HG03432 (cell line): ENCODE measurements around the gene KRTAP10-2.
"Not testable (repeated sequence)": the region's sequence is repeated elsewhere in the genome, so short reads cannot be mapped to it uniquely, and the experiment has no call there.

Experiments
- ATAC-seq: cut with Tn5 transposase; IDR thresholded peaks from one replicate; pipeline ENCODE4 v1.9.1; 2021; ENCODE audit warnings: mild to moderate bottlenecking, moderate library complexity; ENCODE audit not compliant: unreplicated experiment

The KRTAP10-2 gene

DNA sequence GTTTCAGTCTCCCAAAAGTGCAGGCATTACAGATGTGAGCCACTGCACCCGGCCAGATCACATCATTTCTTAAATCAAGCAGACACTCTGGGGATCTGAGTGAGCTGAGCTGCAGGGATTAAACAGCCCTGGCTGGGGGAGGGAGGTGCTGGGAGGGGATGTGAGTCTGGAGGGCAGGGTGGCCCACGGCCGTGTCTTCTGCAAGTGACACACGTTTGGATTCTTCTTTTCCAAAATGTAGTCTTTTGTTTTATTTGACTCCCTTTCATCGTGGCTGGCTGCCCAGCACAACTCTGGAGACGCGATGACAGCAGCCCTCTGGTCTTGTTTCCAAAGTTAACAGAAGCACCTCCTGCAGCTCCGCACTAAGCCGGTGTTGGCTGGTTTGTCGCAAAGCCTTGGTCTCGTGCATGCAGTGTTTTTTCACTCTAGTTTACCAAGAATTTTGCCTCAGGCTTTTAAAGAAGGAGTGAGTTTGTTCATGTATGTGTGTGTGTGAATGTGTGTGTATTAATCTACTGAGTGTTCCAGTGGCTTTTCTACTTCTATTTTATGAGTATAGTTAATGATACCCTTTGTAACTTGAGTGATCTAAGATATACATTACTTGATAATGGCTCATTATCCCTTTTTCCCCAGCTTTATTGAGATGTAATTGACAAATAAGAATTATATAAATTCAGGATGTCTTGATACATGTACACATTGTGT, 31.9 kb upstream of the KRTAP10-2 start:
- no peak for ATAC-seq

DNA sequence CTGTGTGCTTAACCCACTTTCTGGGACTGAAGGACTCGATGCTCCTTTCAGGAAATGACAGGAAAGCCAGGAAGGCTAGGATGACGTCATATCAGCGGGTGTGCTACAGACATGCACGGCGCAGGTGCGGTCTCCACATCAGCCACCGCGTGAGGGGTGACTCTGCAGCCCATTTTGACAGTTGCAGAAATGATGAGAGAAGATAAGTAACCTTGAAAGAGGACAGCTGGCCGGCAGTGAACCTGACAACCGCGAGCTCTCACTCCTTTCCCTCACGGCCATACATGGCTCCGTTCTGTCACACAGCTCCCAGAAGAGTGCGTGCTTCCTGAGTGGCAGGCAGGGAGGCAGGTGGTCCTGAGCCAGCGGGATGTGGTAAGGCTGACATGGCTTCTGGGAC, 30.8 kb upstream of the KRTAP10-2 start:
- ATAC-seq: no peak

DNA sequence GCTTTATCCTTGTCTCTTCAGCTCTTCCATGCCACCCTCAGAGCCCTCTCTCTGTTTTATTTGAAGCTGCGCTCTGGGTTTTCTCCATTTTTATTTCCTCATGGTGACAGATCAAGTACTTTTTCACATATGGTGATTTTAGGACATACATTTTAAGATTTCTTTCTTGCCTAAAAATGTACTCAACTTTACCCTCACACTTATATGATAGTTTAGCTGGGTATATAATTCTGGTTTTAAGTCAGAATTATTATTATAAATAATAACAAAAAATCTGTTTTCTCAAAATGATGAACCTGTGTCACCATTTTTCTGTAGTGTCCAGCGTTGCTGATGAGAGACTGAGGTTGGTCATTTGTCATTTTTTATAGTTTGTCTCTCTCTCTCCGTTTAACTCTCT, 29.9 kb upstream of the KRTAP10-2 start:
- no peak for ATAC-seq

DNA sequence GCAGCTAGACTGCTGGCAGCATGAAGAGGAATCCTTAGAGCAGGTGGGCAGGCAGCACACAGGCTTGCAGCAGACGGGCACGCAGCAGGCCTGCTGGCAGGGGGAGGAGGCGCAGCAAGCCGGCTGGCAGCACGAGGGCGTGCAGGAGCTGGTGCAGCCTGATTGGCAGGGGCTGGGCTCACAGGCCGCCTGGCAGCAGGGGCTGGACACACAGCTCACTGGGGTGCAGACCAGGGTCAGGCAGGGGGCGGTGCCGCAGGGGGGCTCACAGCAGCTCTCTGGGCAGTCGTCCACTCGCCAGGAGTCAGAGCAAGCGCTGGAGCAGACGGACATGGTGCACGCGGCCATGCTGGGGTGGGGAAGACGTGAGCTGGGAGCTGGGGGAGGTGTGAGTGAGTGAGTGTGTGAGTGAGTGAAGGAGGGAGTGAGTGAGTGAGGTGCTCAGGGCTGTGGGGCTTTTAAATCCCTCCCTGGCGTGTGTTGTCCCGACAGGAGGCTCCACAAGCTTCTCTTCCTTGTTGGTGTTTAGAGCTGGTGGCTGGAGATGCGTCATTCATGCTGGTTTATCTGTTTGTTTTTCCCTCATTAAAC, 29.0 kb upstream of the KRTAP10-2 start, which contains the start of gene KRTAP10-5:
Gene KRTAP10-5, minus strand, starts transcription at position 374 of the 591 bp plus-strand sequence. Its CDS starts 26 bp downstream, at position 348.
- not testable (repeated sequence) for ATAC-seq

DNA sequence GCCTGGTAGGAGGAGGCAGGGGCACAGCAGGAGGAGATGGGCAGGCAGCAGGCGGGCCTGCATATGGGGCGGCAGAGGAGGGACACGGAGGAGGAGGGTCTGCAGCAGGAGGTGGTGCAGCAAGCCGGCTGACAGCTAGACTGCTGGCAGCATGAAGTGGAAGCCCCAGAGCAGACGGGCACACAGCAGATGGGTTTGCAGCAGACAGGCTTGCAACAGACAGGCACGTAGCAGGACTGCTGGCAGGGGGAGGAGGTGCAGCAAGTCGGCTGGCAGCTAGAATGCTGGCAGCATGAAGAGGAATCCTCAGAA, 28.5 kb upstream of the KRTAP10-2 start:
- ATAC-seq: no peak

DNA sequence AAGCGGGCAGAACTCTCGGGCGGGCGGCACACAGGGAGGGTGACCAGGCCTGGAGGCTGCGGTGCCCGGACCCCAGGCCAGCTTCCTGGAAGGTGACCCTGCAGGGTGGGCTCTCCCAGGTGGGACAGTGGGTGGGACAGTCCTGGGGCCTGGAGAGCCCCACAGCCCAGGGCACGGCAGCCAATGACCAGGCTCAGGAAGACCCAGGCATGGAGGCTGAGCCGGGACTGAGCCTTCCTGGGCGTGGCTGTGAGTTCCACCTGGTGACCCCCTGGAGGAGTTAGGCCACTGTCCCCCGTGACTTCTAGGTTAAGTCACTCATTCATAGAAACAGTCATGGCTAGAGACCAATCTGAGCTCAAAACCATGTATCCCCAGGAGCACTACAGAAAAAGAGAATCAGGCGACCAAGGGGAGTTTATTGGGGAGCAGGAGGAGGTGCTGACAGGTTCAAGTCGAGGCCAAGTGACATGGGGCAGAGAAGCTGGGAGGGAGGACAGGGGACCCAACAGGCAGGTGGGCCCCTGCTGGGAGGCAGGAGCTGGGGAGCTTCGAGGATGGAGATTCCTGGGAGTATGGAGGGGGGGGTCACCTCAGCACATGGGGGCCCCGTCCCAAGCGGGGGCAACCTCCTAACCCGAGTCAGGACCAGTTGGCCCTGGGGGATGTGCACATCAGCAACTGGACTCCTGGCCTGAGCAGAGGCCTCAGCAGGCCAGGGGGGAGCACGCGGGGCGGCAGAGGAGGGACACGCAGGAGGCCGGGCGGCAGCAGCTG, 27.9 kb upstream of the KRTAP10-2 start:
- no peak for ATAC-seq

DNA sequence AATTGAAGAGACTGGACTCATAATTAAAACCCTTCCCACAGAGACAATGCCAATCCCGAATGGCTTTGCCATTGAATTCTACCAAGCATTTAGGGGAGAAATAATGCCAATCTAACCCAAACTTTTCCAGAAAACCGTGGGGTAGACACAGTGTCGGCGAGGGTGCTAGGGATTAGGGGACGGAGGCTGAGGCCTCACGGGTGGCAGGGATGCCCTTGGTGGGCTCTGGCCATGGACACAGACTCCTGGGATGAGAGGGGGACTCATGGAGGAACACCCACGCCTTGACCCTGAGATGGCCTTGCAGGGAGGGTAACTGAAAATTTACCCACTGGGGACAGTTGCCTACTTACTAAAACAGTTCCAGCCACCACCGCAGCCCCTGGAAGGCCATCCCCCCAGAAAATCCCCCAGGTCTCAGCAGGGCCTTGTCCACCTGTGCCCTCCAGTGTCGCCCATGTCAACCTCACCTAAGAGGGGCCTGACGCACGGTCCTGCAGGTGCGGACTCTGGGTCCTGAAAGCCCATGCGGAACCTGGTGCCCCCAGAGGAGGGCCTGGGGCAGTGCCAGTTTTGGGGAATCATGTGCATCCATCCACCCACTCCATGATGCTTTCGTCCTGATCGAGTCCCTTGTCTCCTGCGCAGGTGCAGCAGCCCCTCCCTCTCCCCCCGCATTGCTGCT, 27.2 kb upstream of the KRTAP10-2 start:
- no peak for ATAC-seq

DNA sequence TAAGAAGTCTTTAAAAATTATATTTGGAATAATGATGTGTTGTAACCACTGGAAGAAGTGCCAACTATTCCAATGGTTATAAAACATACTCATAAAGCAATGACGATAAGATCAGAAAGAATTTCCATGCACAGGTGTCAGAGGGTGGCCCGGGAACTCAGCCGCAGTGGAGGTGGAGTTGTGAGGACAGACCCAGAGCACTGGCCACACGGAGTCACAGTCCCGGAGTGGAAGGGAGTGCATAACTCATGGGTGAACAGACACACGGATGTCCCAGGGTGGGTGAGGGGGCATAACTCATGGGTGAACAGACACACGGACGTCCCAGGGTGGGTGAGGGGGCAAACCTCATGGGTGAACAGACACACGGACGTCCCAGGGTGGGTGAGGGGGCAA, 24.7 kb upstream of the KRTAP10-2 start:
- no peak for ATAC-seq

DNA sequence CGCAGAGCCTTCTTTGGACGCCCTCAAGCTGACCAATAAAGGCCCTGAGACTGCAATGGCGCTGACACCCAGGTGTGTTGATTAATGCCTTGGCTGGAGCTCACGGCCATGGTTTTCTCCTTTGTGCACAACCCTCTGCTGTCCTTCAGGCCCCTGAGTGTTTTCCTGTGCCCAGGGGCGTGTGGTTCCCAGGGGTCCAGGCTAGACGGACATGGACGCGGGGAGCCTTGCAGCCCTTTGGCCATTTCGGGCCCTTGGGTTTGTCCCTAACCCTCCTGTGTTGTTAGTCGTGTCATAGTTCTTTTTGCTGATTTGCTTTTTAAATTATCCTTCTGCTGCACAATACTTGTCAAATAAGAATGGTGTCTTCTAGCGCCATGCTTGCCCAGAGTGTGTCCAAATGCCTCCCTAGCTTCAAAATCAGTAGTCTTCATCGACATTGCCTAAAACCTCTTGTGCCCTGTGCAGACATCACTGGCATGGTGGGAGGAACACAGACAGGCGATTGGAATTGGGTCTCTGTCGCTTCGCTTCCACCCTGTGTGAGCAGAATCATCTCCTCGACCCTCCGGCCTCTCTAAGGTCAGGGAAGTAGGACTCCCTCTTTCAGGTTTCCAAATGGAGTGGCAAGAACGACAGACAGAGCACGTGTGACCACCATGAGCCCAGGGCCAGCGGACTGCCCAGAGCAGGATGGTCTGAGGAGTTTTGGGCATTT, 24.2 kb upstream of the KRTAP10-2 start:
- no peak for ATAC-seq

DNA sequence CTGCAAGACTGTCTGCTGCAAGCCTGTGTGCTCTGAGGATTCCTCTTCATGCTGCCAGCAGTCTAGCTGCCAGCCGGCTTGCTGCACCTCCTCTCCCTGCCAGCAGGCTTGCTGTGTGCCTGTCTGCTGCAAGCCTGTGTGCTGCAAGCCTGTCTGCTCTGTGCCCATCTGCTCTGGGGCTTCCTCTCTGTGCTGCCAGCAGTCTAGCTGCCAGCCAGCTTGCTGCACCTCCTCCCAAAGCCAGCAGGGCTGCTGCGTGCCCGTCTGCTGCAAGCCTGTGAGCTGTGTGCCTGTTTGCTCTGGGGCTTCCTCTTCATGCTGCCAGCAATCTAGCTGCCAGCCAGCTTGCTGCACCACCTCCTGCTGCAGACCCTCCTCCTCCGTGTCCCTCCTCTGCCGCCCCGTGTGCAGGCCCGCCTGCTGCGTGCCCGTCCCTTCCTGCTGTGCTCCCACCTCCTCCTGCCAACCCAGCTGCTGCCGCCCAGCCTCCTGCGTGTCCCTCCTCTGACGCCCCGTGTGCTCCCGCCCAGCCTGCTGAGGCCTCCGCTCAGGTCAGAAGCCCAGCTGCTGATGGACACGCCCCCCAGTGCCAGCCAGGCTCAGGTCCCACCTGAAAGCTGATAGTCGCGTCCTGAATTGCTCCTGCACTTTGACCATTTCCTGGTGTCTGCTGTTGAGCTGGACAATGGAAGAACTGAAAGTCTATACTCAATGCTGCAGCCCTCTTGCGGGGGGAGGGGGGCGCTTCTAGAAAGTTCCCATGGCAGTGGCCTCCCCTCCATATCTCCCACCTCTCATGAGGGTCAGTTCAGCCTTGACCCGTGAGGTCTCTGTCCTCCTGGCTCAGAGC, 23.4 kb upstream of the KRTAP10-2 start:
- no peak for ATAC-seq

DNA sequence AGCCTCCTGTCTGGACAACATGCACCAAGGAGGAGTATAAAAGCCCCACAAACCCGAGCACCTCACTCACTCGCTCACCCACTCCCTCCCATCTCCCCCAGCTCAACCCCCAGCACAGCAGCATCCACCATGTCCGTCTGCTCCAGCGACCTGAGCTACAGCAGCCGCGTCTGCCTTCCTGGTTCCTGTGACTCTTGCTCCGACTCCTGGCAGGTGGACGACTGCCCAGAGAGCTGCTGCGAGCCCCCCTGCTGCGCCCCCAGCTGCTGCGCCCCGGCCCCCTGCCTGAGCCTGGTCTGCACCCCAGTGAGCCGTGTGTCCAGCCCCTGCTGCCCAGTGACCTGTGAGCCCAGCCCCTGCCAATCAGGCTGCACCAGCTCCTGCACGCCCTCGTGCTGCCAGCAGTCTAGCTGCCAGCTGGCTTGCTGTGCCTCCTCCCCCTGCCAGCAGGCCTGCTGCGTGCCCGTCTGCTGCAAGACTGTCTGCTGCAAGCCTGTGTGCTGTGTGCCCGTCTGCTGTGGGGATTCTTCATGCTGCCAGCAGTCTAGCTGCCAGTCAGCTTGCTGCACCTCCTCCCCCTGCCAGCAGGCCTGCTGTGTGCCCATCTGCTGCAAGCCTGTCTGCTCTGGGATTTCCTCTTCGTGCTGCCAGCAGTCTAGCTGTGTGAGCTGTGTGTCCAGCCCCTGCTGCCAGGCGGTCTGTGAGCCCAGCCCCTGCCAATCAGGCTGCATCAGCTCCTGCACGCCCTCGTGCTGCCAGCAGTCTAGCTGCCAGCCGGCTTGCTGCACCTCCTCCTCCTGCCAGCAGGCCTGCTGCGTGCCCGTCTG, 22.5 kb upstream of the KRTAP10-2 start, which contains the start of gene KRTAP10-4:
Gene KRTAP10-4, plus strand, starts transcription at position 100 of the 827 bp plus-strand sequence. Its CDS starts 30 bp downstream, at position 130.
- ATAC-seq: not testable (repeated sequence)

DNA sequence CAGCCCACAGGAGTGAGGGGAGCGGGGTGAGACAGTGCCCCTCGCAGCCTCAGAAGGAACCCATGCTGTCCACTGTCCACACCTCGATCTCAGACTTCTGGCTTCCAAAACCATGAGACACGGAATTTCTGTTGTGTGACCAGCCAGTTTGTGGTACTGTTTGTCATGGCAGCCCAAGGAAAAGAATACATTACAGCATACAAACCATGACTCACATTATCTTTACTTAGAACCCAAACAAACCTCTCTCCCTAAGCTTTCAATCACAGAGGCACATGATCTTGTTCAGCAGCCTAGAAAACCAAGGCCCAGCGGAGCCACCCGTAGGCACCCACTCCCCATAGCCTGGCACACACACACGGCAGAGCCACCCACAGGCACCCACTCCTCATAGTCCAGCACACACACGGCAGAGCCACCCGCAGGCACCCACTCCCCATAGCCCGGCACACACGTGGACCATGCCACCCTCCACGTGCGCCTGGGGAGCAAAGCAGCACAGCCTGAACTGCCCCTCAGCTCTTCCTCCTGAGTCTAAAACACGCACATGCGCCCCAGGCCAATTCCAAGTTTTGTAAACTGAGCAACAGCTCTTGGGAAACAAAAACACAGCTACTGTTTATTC, 21.8 kb upstream of the KRTAP10-2 start:
- no peak for ATAC-seq

DNA sequence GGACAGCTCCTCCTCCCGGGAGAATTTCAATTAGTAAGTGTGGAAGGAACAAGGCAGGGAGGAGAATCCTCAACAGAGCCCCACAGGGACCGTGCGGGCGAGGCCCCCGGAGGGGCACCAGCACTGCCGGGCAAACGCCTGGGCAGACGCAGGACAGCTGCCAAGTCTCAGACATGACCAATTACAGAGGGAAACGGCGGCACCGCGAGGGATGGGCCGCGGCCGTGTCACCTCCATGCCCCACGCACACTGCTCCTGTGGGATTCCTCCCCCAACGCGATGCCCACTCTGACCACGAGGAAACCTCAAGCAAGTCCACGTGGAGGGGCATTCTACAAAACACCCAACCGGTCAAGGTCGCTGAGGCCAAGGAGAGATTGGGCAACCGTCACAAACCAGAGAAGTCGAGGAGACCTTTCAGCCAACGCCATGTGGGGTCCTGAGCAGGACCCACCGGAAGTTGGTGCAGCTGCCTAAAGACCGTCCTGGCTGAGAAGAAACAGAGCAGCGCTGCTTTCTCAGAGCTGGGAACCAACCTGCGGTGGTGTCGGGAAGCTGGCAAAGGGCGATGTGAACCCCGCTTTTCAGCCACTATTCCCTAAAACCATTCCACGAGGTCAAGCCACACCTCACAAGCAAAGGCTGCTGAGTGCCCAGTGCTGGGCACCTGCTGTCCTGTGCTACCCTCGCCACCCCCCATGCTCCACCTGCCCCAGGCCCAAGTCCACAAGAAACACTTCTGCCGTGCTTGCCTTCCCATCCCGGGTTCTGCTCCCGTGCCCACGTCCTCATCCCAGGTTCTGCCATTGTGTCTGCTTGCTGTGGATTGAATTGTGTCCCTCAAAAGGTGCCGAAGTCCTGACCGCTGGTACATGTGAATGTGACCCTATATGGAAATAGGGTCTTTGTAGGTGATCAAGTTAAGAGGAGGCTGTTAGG, 20.8 kb upstream of the KRTAP10-2 start:
- ATAC-seq: no peak

DNA sequence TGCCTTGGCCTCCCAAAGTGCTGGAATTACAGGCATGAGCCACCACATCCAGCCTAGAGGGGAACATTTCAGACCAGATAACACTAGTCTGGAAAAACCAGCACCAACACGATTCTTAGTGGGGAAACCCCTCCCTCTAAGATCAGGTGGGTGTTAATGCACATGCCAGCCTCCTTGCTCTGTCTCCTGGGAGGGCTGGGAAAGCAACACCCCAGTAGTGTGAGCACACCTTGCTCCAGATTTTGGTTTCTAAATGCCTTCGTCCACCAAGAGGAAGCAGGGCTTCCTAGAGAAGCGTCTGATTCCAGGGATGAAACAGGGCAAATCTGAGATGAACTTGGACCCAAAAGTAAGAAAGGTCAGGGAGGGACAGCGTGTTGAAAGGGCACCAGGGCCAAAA, 20.0 kb upstream of the KRTAP10-2 start:
- no peak for ATAC-seq

DNA sequence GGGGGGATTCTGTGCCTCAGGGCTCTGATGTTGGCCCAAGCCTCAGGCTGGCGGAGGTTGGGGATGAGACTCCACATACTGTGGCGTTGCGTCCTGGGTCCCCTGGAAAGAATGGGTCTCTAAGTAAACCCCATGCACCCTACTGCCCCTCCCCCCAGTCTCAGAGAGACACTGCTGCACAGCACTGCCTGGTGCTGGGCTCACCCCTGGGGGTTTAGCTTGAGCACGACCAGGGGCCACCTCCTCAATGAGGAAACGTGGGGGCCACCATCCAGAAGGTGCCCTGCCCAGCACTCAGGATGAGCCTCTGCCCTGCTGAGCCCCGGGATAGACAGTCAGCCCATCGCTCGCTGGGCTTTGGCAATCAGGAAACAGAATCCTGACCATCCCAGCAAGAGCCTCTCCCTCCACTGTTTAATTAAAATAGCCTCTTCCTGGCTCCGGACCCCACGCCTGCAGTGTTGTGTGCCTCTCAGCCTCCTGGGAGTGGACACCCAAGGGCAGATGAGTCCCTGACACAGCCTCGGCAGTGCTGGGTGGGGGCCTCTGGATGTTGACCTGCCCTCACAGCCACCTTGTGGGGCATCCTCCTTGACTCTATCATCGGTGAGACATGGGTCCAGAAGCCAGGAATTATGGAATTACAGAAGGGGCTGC, 18.7 kb upstream of the KRTAP10-2 start:
- no peak for ATAC-seq

DNA sequence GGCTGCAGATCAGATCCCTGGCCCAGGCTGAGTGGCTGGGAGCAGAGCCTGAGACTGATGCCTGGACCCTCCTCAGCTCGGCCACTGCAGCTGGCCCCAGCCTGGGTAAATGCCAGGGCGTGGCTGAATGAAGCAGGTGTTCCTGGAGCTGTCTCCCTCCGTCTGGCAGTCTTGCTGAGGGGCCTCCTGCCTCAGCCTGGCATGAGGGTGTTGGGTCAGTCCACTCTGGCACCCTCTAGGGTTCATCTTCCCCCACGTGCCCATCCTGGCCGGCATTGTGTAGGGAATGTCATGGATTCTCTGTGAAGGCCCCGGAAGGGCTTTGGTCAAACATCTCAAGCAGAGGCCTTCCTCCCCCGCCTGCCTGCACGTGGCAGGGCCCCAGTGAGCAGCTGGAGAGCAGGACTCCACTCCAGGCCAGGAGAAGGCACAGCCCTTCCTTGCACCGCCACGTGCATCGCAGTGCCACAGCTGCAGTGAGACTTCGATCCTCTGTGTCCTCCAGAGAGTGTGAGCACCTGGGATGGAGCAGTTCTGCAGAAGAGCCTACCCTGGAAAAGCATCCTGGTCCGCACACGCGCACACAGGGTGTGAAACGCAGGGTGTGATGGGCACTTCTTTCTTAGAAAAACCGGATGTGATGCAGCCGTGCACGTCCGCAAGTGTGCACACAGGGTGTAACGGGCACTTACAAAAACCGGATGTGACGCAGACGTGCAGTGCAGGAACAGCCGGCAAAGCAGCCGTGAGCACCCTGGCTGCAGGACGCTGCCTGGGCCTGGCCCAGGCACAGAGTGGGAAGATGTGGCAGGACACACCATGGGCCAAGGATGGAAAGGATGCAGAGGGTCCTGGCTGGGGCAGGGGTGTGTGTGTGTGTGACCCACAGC, 17.6 kb upstream of the KRTAP10-2 start:
- ATAC-seq: no peak
